HCT116 (cell line): ENCODE results near the gene BRWD1. TPM values are rescaled to one million over a fixed set of nuclear protein-coding genes. Genes with fewer than 3 reads are reported as not detected.

Experiments used
- ATAC-seq: fragments of 200-7000 bp; cut with Tn5 transposase; 2 replicates; pipeline ENCODE4 v1.9.1; 2020; ENCODE audit warnings: mild to moderate bottlenecking, moderate library complexity
- BruUV-seq: library from RNA; stranded (reverse); fragments of 400-500 nt; replicated peaks from 2 replicates; lab custom pipeline; 2021; lab: Mats Ljungman, UMichigan
- CTCF ChIA-PET: fragments of 300-600 bp; sonication (Branson Sonifier 250); formaldehyde crosslinking; loops from one replicate; lab custom pipeline; 2021; ENCODE audit warnings: antibody characterized with exemption; lab: Charles Lee
- POLR2A ChIA-PET: fragments of 300-600, 350-600 bp; sonication (Branson Sonifier 250); formaldehyde crosslinking; loops from one replicate; lab custom pipeline; 2021; ENCODE audit warnings: antibody characterized with exemption; lab: Charles Lee
- RAD21 ChIA-PET, 2 experiments: fragments of 300-600 bp; sonication (Branson Sonifier 250); formaldehyde crosslinking; loops; one replicate each; lab custom pipeline; 2023; ENCODE audit warnings: low total read pairs in 2 of 2; ENCODE audit not compliant: uncharacterized antibody in 2 of 2, unreplicated experiment in 2 of 2, low non-redundant PET in 1 of 2; lab: Charles Lee
- DNase-seq: peaks from one replicate; pipeline ENCODE4 v3.0.0-alpha.2; 2010; ENCODE audit warnings: low read depth, low spot score
- H2AFZ ChIP-seq: fragments of 200-600 bp; shearing (Covaris generic), sonication (generic); 2 replicates; pipeline ENCODE4 v1.6.1; 2017; ENCODE audit warnings: low read depth, mixed run types, mixed read lengths, antibody characterized with exemption, low read length; ENCODE audit not compliant: poor library complexity, severe bottlenecking
- H3K27ac ChIP-seq: 2 replicates; pipeline ENCODE4 v1.5.1; 2012; ENCODE audit warnings: low read depth, low read length
- H3K27me3 ChIP-seq: fragments of 200-600 bp; sonication (generic); 2 replicates; pipeline ENCODE4 v1.6.1; 2016; ENCODE audit warnings: mixed run types, low read length, mixed read lengths; ENCODE audit not compliant: insufficient read depth
- H3K36me3 ChIP-seq, 2 experiments: fragments of 200-500 bp in 1 of 2; fragments of 200-600 bp in 1 of 2; sonication (Bioruptor generic) in 1 of 2; sonication (generic) in 1 of 2; 2 replicates each; pipeline versions ENCODE4 v1.5.1 to v1.6.1; 2014 to 2016; ENCODE audit warnings: low read length in 2 of 2, inconsistent platforms in 1 of 2, mixed read lengths in 1 of 2, mixed run types in 1 of 2; ENCODE audit not compliant: insufficient read depth in 2 of 2, control insufficient read depth in 1 of 2
- H3K4me1 ChIP-seq, 2 experiments: fragments of 200-600 bp in 1 of 2; sonication (generic) in 1 of 2; 2 replicates each; pipeline versions ENCODE4 v1.5.1 to v1.6.1; 2012 to 2017; ENCODE audit warnings: low read length in 2 of 2, inconsistent platforms in 1 of 2, mild to moderate bottlenecking in 1 of 2, mixed read lengths in 1 of 2, mixed run types in 1 of 2, moderate library complexity in 1 of 2; ENCODE audit not compliant: insufficient read depth in 2 of 2, control insufficient read depth in 1 of 2
- H3K4me2 ChIP-seq: fragments of 200-600 bp; sonication (generic); 2 replicates; pipeline ENCODE4 v1.6.1; 2017; ENCODE audit warnings: mixed run types, low read length, mixed read lengths
- H3K4me3 ChIP-seq, 2 experiments: fragments of 200-600 bp in 1 of 2; sonication (generic) in 1 of 2; replicated peaks in 1 of 2; 2 replicates each; pipeline ENCODE4 v1.5.1; 2011 to 2016; ENCODE audit warnings: low read length in 2 of 2, control low read depth in 1 of 2, low read depth in 1 of 2, mild to moderate bottlenecking in 1 of 2, mixed read lengths in 1 of 2, mixed run types in 1 of 2
- H3K79me2 ChIP-seq: fragments of 200-600 bp; sonication (generic); 2 replicates; pipeline ENCODE4 v1.6.1; 2017; ENCODE audit warnings: mild to moderate bottlenecking, mixed run types, low read length, moderate library complexity, mixed read lengths; ENCODE audit not compliant: insufficient read depth
- H3K9ac ChIP-seq: fragments of 200-600 bp; sonication (generic); 2 replicates; pipeline ENCODE4 v1.6.1; 2016; ENCODE audit warnings: low read length, mixed read lengths
- H3K9me2 ChIP-seq: fragments of 200-600 bp; sonication (generic), shearing (Covaris generic); 2 replicates; pipeline ENCODE4 v1.6.1; 2017; ENCODE audit warnings: mixed run types, mild to moderate bottlenecking, moderate library complexity; ENCODE audit not compliant: insufficient read depth
- H3K9me3 ChIP-seq, 2 experiments: fragments of 200-500 bp in 1 of 2; fragments of 200-600 bp in 1 of 2; sonication (Bioruptor generic) in 1 of 2; sonication (generic) in 1 of 2; 2 replicates each; pipeline ENCODE4 v1.6.1; 2014 to 2017; ENCODE audit warnings: low read length in 2 of 2, mixed read lengths in 2 of 2, inconsistent platforms in 1 of 2, low read depth in 1 of 2, mild to moderate bottlenecking in 1 of 2, mixed run types in 1 of 2, moderate library complexity in 1 of 2; ENCODE audit not compliant: control insufficient read depth in 1 of 2, insufficient read depth in 1 of 2
- H4K20me1 ChIP-seq: fragments of 200-600 bp; sonication (generic), shearing (Covaris generic); 2 replicates; pipeline ENCODE4 v1.6.1; 2017; ENCODE audit warnings: mixed run types, mild to moderate bottlenecking, moderate library complexity; ENCODE audit not compliant: insufficient read depth
- EZH2 ChIP-seq: fragments of 200-600 bp; sonication (generic); IDR thresholded peaks from 2 replicates; pipeline ENCODE4 v1.6.1; 2017; ENCODE audit warnings: antibody characterized with exemption, mixed run types
- JUND ChIP-seq: IDR thresholded peaks from 2 replicates; pipeline ENCODE4 v1.6.1; 2012
- MAX ChIP-seq: IDR thresholded peaks from 2 replicates; pipeline ENCODE4 v1.6.1; 2012
- POLR2A ChIP-seq: IDR thresholded peaks from 2 replicates; pipeline ENCODE4 v1.7.0; 2011; ENCODE audit warnings: borderline replicate concordance; ENCODE audit not compliant: insufficient read depth, insufficient read length; ENCODE audit errors: extremely low read depth
- REST ChIP-seq: IDR thresholded peaks from 2 replicates; pipeline ENCODE4 v1.6.1; 2012; ENCODE audit warnings: low read depth
- ZBTB33 ChIP-seq: IDR thresholded peaks from 2 replicates; pipeline ENCODE4 v1.6.1; 2011; ENCODE audit warnings: mild to moderate bottlenecking, low read length, moderate library complexity; ENCODE audit not compliant: insufficient replicate concordance; ENCODE audit errors: extremely low read depth
- ZNF274 ChIP-seq: fragments of 200-500 bp; sonication (Bioruptor generic); IDR thresholded peaks from 2 replicates; pipeline ENCODE4 v1.6.1; 2014; ENCODE audit warnings: mild to moderate bottlenecking, low read depth, low read length, inconsistent platforms
- intact Hi-C: fragments of 100-400 bp; cut with micrococcal nuclease; formaldehyde crosslinking; loops from 2 replicates; pipeline ENCODE4 v1.10.0; 2022
- total RNA-seq: library from RNA; stranded (reverse); gene quantifications from one replicate; pipeline ENCODE4 v1.2.1, GENCODE V29; 2021; ENCODE audit not compliant: unreplicated experiment

BRWD1 gene
- total RNA-seq, 1 experiment from 2014 or later = 33.1 TPM

DNA sequence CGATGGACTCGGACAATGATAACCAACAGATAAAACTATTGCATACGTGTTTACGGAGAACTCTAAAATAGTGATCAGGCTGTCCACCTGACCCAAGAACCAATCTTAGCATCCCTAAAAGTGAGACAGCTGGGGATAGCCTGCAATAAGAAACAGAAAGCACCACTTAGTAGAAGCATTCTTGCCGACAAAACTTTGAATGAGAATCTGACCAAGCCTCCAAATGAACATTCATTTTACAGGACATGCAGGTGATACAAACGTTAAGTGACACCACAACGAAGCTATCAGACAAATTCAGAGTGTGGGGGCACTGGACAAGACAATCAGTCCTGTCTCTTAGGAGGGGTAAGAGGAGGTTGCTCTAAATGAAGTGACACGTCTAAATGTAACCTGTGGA is 131.4 kb downstream of the BRWD1 start:
- no peak for DNase-seq

More for the DNA sequence above, 131.4 kb downstream of the BRWD1 start:
- intact Hi-C loops = loop anchor here (2.0 to 10.0 kb wide), 3 partner anchors 199 to 453 kb away; partner anchors contain the start of gene LCA5L
- no peak overlapping the region for H3K27ac ChIP-seq
- peak overlapping the region; percentile 80 to 86 for H3K4me3 ChIP-seq
- H3K27me3 ChIP-seq = no peaks in the 10 kb centered on the region
- no peak for TF ChIP-seq POLR2A
- TF ChIP-seq MAX = no peak
- TF ChIP-seq ZBTB33 = no peak
- no peak for TF ChIP-seq EZH2
- no peak for TF ChIP-seq ZNF274
- TF ChIP-seq JUND = no peak
- TF ChIP-seq REST = no peak
- H3K36me3 ChIP-seq = peaks cover 9 to 23% of the 10 kb centered on the region in 2 experiments; a peak in 3 of 4 replicates
- H2AFZ ChIP-seq = no peak overlapping the region
- ChIA-PET CTCF (no interaction called here), RAD21 (no interaction called here), POLR2A (no interaction called here)
- peak overlapping the region; percentile 88 for H3K4me2 ChIP-seq
- H3K9ac ChIP-seq = peak overlapping the region; percentile 92
- H3K9me3 ChIP-seq = no peaks in the 10 kb centered on the region
- no TSS peak for BruUV-seq
- peaks cover 4 to 15% of the 10 kb centered on the region in 2 experiments; a peak in 3 of 4 replicates for H3K4me1 ChIP-seq
- H4K20me1 ChIP-seq = peaks cover 3% of the 10 kb centered on the region; the same call in 1 of the 2 replicates
- peaks cover 61% of the 10 kb centered on the region for H3K79me2 ChIP-seq
- no peak for ATAC-seq
- no peaks in the 10 kb centered on the region for H3K9me2 ChIP-seq
